HEK293 (cell line): ENCODE results near the gene MINDY1.

ENCODE experiments used
- CTCF ChIA-PET: fragments of 350-600 bp; formaldehyde crosslinking; extraction: SDS; loops from one replicate; lab custom pipeline; 2021; ENCODE audit warnings: antibody characterized with exemption; lab: Yijun Ruan, JAX
- POLR2A ChIA-PET: fragments of 300-600 bp; formaldehyde crosslinking; extraction: SDS; loops from one replicate; lab custom pipeline; 2020; ENCODE audit warnings: antibody characterized with exemption, inconsistent platforms; lab: Yijun Ruan, JAX
- H3K27ac ChIP-seq: fragments of 200-500 bp; sonication (Bioruptor generic); 2 replicates; pipeline ENCODE4 v1.5.1; 2014; ENCODE audit warnings: low read depth, low read length, control low read depth, inconsistent platforms; ENCODE audit errors: extremely low read depth
- H3K36me3 ChIP-seq, 2 experiments: fragments of 200-500 bp in 1 of 2; sonication (Bioruptor generic) in 1 of 2; 1 replicate in 1 of 2; 2 replicates in 1 of 2; pipeline ENCODE4 v1.5.1; 2014 to 2017; ENCODE audit warnings: inconsistent platforms in 2 of 2, low read length in 2 of 2; ENCODE audit not compliant: control insufficient read depth in 2 of 2, insufficient read depth in 1 of 2
- H3K4me1 ChIP-seq: fragments of 200-500 bp; sonication (Bioruptor generic); 2 replicates; pipeline ENCODE4 v1.5.1; 2014; ENCODE audit warnings: mild to moderate bottlenecking, low read length, inconsistent platforms; ENCODE audit not compliant: control insufficient read depth, insufficient read depth
- H3K4me3 ChIP-seq: 2 replicates; pipeline ENCODE4 v1.5.1; 2011; ENCODE audit warnings: low read depth, mild to moderate bottlenecking, control low read depth, low read length, moderate library complexity
- H3K9me3 ChIP-seq: fragments of 200-500 bp; sonication (Bioruptor generic); 2 replicates; pipeline ENCODE4 v1.5.1; 2014; ENCODE audit warnings: low read depth, low read length, inconsistent platforms; ENCODE audit not compliant: control insufficient read depth, insufficient read depth
- BCL11A ChIP-seq: fragments of 450-650 bp; formaldehyde crosslinking; IDR thresholded peaks from 2 replicates; pipeline ENCODE4 v1.5.1; 2016; ENCODE audit warnings: low read depth, missing biosample characterization, missing genetic modification characterization
- BCL11B ChIP-seq: fragments of 450-650 bp; formaldehyde crosslinking; IDR thresholded peaks from 2 replicates; pipeline ENCODE4 v1.5.1; 2016; ENCODE audit warnings: low read depth, missing biosample characterization, missing genetic modification characterization
- IKZF3 ChIP-seq: fragments of 450-650 bp; IDR thresholded peaks from 2 replicates; pipeline ENCODE4 v1.5.0; 2018; ENCODE audit warnings: missing biosample characterization, mild to moderate bottlenecking, missing genetic modification characterization, moderate library complexity
- KLF9 ChIP-seq: fragments of 450-650 bp; formaldehyde crosslinking; IDR thresholded peaks from 2 replicates; pipeline ENCODE4 v1.5.1; 2016; ENCODE audit warnings: missing biosample characterization, missing genetic modification characterization, low read depth
- PRDM4 ChIP-seq: fragments of 450-650 bp; formaldehyde crosslinking; IDR thresholded peaks from 2 replicates; pipeline ENCODE4 v1.5.1; 2017; ENCODE audit warnings: missing biosample characterization, missing genetic modification characterization
- REST ChIP-seq: fragments of 450-650 bp; formaldehyde crosslinking; IDR thresholded peaks from 2 replicates; pipeline ENCODE4 v1.5.1; 2016; ENCODE audit warnings: missing biosample characterization, missing genetic modification characterization
- SCRT2 ChIP-seq: fragments of 450-650 bp; formaldehyde crosslinking; IDR thresholded peaks from 2 replicates; pipeline ENCODE4 v1.5.1; 2016; ENCODE audit warnings: missing biosample characterization, missing genetic modification characterization
- SP2 ChIP-seq: fragments of 450-650 bp; formaldehyde crosslinking; IDR thresholded peaks from 2 replicates; pipeline ENCODE4 v1.5.1; 2016; ENCODE audit warnings: missing biosample characterization, missing genetic modification characterization
- SP7 ChIP-seq: fragments of 450-650 bp; formaldehyde crosslinking; IDR thresholded peaks from 2 replicates; pipeline ENCODE4 v1.5.1; 2016; ENCODE audit warnings: missing biosample characterization, missing genetic modification characterization
- ZBTB48 ChIP-seq: fragments of 450-650 bp; formaldehyde crosslinking; IDR thresholded peaks from 2 replicates; pipeline ENCODE4 v1.5.1; 2016; ENCODE audit warnings: missing biosample characterization, missing genetic modification characterization
- ZEB2 ChIP-seq: fragments of 450-650 bp; formaldehyde crosslinking; IDR thresholded peaks from 2 replicates; pipeline ENCODE4 v1.5.1; 2016; ENCODE audit warnings: missing biosample characterization, missing genetic modification characterization
- ZNF140 ChIP-seq: fragments of 450-650 bp; formaldehyde crosslinking; IDR thresholded peaks from 2 replicates; pipeline ENCODE4 v1.5.1; 2016; ENCODE audit warnings: missing biosample characterization, missing genetic modification characterization
- ZNF18 ChIP-seq: fragments of 450-650 bp; formaldehyde crosslinking; IDR thresholded peaks from 2 replicates; pipeline ENCODE4 v1.5.1; 2016; ENCODE audit warnings: missing biosample characterization, missing genetic modification characterization
- ZNF24 ChIP-seq: fragments of 450-650 bp; formaldehyde crosslinking; IDR thresholded peaks from 2 replicates; pipeline ENCODE4 v1.5.1; 2016; ENCODE audit warnings: missing biosample characterization, missing genetic modification characterization
- ZNF701 ChIP-seq: fragments of 450-650 bp; formaldehyde crosslinking; IDR thresholded peaks from 2 replicates; pipeline ENCODE4 v1.5.1; 2016; ENCODE audit warnings: missing biosample characterization, missing genetic modification characterization
- ZSCAN30 ChIP-seq: fragments of 450-650 bp; IDR thresholded peaks from 2 replicates; pipeline ENCODE4 v1.5.1; 2018; ENCODE audit warnings: missing biosample characterization, mild to moderate bottlenecking, missing genetic modification characterization, moderate library complexity
- TF ChIP-seq, protein P1 (sequence below): fragments of 450-650 bp; formaldehyde crosslinking; IDR thresholded peaks from 2 replicates; pipeline ENCODE4 v1.5.1; 2017; ENCODE audit warnings: missing biosample characterization, missing genetic modification characterization
- TF ChIP-seq, protein P2 (sequence below): fragments of 450-650 bp; formaldehyde crosslinking; IDR thresholded peaks from 2 replicates; pipeline ENCODE4 v1.5.1; 2016; ENCODE audit warnings: missing biosample characterization, missing genetic modification characterization
- TF ChIP-seq, protein P3 (sequence below): fragments of 450-650 bp; formaldehyde crosslinking; IDR thresholded peaks from 2 replicates; pipeline ENCODE4 v1.5.1; 2016; ENCODE audit warnings: missing biosample characterization, missing genetic modification characterization, borderline replicate concordance

The MINDY1 gene

GRCh38 chr1:151008244-151009205 is 1.8 kb upstream of the MINDY1 start, which contains the start of gene PRUNE1 (continued):
- peak; percentile 41; the same call in 1 of the 2 replicates for TF ChIP-seq PRDM4 (tag by site-specific recombination)
- no peak; the same call in 1 of the 2 replicates for TF ChIP-seq REST (tag by site-specific recombination)
- TF ChIP-seq KLF9 (tag by site-specific recombination): peak; percentile 96
- TF ChIP-seq SP7: peak; percentile 77
- TF ChIP-seq ZBTB48 (tag by site-specific recombination): peak; percentile 84
- TF ChIP-seq ZNF24 (tag by site-specific recombination): peak; percentile 21
- TF ChIP-seq, protein P1, sequence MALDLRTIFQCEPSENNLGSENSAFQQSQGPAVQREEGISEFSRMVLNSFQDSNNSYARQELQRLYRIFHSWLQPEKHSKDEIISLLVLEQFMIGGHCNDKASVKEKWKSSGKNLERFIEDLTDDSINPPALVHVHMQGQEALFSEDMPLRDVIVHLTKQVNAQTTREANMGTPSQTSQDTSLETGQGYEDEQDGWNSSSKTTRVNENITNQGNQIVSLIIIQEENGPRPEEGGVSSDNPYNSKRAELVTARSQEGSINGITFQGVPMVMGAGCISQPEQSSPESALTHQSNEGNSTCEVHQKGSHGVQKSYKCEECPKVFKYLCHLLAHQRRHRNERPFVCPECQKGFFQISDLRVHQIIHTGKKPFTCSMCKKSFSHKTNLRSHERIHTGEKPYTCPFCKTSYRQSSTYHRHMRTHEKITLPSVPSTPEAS (tag by site-specific recombination): peak; percentile 15; the same call in 1 of the 2 replicates
- TF ChIP-seq ZSCAN30: peak; percentile 57
- TF ChIP-seq ZNF18 (tag by site-specific recombination): no peak
- peak; percentile 76 for TF ChIP-seq IKZF3 (tag by site-specific recombination)
- TF ChIP-seq SP2 (tag by site-specific recombination): peak; percentile 97
- TF ChIP-seq ZEB2 (tag by site-specific recombination): peak; percentile 80
- peak; percentile 81 for TF ChIP-seq BCL11A (tag by site-specific recombination)

DNA sequence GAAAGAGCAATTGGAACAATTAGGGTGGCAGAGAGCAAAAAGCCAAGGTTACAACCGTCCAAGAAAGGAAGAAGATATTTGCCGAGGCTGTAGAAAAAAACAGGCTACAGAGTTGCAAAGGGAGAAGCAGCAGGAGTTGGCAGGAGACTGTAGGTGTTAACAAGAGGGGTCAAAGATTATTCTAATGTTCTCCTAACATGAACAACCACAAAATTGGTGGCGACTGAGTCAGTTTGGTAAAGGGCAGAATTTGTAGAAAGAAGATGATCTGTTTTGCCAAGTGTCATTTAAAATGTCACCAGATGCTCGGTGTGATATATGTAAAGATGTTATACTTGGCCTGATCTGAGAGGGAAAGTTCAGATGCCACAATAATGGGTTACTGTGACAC is 1.1 kb upstream of the MINDY1 start:
- H3K36me3 ChIP-seq: peaks cover 0 to 3% of the 10 kb centered on the region in 2 experiments; a peak in 1 of 3 replicates
- TF ChIP-seq SCRT2 (tag by site-specific recombination): no peak
- TF ChIP-seq ZEB2 (tag by site-specific recombination): 0 out of 2 replicates have a peak, but pooled peaks have one; percentile 13
- no peak for TF ChIP-seq BCL11B (tag by site-specific recombination)
- TF ChIP-seq, protein P2, sequence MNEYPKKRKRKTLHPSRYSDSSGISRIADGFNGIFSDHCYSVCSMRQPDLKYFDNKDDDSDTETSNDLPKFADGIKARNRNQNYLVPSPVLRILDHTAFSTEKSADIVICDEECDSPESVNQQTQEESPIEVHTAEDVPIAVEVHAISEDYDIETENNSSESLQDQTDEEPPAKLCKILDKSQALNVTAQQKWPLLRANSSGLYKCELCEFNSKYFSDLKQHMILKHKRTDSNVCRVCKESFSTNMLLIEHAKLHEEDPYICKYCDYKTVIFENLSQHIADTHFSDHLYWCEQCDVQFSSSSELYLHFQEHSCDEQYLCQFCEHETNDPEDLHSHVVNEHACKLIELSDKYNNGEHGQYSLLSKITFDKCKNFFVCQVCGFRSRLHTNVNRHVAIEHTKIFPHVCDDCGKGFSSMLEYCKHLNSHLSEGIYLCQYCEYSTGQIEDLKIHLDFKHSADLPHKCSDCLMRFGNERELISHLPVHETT (tag by site-specific recombination): no peak
- TF ChIP-seq, protein P3, sequence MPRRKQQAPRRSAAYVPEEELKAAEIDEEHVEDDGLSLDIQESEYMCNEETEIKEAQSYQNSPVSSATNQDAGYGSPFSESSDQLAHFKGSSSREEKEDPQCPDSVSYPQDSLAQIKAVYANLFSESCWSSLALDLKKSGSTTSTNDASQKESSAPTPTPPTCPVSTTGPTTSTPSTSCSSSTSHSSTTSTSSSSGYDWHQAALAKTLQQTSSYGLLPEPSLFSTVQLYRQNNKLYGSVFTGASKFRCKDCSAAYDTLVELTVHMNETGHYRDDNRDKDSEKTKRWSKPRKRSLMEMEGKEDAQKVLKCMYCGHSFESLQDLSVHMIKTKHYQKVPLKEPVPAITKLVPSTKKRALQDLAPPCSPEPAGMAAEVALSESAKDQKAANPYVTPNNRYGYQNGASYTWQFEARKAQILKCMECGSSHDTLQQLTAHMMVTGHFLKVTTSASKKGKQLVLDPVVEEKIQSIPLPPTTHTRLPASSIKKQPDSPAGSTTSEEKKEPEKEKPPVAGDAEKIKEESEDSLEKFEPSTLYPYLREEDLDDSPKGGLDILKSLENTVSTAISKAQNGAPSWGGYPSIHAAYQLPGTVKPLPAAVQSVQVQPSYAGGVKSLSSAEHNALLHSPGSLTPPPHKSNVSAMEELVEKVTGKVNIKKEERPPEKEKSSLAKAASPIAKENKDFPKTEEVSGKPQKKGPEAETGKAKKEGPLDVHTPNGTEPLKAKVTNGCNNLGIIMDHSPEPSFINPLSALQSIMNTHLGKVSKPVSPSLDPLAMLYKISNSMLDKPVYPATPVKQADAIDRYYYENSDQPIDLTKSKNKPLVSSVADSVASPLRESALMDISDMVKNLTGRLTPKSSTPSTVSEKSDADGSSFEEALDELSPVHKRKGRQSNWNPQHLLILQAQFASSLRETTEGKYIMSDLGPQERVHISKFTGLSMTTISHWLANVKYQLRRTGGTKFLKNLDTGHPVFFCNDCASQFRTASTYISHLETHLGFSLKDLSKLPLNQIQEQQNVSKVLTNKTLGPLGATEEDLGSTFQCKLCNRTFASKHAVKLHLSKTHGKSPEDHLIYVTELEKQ (tag by site-specific recombination): no peak
- TF ChIP-seq ZNF140: no peak
- TF ChIP-seq ZNF701 (tag by site-specific recombination): no peak
- no peaks in the 10 kb centered on the region for H3K9me3 ChIP-seq
- H3K27ac ChIP-seq: peak overlapping the region; percentile 41
- CTCF ChIA-PET: interaction anchor here (0.6 to 3.9 kb wide), 5 partner anchors 12 to 202 kb away, joined by 3 to 73 read pairs (median 5); partner anchors contain the start of gene BNIPL
- POLR2A ChIA-PET: interaction anchor here (0.7 kb wide), 1 partner anchor 205 kb away, joined by 3 read pairs; no protein-coding TSS in a partner anchor
- 0 out of 2 replicates have a peak, but pooled peaks cover 3% of the 10 kb centered on the region for H3K4me1 ChIP-seq
- H3K4me3 ChIP-seq: peak overlapping the region; percentile 26
